ENCODE measurements around the gene THAP7.

The THAP7 gene

DNA sequence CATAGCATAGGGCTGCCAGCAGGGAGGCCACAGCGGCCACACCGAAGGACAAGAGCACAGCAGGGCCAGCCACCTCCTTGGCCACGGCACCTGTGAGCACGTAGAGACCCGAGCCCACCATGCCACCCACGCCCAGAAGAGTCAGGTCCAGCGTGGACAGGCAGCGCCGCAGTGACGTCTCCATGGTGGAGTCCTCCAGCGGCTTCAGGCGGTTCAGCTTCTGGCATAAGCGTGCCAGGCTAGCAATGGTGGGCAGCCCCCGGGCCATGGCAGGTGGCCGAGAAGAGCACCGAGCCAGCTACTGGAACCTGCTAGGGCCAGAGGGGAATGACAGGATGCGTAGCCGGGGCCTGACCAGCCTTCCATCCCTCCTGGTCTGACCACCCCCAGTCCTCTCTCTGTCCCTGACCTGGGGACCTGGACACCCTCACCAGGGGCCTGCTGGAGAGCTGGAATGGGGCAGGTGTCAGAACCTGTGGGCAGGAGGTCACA, 29.7 kb upstream of the THAP7 start:
- no peak for DNase-seq (ENCODE audit: low read depth)

DNA sequence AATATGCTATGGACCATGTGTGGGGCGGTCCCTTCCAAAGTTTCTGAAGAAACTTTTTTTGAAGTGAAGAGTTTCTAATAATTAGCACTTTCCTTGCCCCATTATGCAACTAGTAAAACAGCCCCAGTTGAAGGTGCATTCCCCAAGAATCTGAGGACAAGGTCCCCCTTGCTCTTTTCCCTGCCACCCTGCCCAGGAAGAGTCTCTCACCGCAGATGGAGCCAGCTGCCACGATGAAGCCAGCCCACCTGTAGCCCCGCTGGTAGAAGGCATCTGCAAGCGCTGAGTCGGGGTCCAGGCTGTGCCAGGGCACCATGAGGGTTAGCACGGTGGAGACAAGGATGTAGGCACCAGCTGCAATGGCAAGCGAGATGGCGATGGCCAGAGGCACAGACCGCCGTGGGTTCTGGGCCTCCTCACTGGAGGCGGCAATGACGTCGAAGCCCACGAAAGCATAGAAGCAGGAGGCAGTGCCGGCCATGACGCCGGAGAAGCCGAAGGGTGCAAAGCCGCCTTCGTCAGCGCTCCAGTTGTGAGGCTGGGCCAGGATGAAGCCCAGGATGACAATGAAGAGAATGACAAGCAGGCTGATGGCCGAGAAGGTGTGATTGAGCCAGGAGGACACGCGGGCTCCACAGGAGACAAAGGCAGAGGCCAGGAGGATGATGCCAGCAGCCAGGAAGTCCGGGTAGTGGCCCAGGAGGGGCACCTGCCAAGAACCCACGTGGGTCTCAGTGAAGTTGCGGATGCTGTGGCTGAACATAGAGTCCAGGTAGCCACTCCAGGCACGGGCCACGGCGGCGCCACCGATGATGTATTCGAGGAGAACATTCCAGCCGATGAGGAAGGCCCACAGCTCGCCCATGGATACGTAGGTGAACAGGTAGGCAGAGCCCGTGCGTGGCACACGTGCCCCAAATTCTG, 29.0 kb upstream of the THAP7 start:
- DNase-seq (ENCODE audit: low read depth): no peak

DNA sequence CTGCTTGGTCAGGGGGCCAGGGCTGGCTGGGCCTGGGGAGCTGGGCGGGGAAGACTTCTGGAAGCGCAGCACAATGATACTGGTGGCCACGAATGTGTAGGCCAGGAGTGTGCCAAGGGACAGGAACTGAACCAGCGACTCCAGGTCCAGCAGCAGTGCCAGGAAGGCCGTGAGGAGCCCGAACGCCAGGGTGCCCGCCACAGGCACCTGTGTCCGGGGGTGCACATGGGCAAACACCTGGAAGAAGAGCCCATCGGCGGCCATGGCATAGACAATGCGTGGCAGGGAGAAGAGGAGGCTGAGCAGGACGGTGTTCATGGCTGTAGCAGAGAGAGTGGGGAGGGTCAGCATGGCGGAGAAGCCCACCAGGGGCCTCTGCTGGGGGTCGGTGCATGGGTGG, 28.1 kb upstream of the THAP7 start:
- no peak for DNase-seq (ENCODE audit: low read depth)

DNA sequence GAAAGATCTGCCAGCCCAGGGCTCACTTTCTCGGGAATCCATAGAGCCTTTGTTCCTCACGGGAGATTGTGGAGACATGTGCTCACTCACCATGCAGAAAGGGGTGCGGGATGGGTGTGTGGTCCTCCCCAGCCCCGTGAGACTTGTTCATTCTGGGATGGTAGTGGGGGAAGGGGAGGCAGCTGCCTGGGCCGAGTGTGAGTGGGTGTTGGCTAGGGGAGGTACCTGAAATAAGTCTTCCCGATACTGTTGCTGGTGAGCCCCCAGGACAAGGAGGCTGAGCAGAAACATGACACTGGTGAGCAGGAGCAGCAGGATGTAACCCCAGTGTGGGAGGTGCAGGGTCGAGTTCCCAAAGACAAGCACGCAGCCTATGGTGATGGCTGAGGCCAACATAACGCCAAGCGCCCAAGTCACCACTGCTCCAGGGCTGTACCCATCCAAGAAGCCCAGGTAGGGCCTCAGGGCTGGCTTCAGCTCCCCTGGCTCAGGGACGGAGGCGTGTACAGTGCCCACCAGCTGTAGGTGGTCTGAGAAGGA, 27.6 kb upstream of the THAP7 start:
- no peak for DNase-seq (ENCODE audit: low read depth)

DNA sequence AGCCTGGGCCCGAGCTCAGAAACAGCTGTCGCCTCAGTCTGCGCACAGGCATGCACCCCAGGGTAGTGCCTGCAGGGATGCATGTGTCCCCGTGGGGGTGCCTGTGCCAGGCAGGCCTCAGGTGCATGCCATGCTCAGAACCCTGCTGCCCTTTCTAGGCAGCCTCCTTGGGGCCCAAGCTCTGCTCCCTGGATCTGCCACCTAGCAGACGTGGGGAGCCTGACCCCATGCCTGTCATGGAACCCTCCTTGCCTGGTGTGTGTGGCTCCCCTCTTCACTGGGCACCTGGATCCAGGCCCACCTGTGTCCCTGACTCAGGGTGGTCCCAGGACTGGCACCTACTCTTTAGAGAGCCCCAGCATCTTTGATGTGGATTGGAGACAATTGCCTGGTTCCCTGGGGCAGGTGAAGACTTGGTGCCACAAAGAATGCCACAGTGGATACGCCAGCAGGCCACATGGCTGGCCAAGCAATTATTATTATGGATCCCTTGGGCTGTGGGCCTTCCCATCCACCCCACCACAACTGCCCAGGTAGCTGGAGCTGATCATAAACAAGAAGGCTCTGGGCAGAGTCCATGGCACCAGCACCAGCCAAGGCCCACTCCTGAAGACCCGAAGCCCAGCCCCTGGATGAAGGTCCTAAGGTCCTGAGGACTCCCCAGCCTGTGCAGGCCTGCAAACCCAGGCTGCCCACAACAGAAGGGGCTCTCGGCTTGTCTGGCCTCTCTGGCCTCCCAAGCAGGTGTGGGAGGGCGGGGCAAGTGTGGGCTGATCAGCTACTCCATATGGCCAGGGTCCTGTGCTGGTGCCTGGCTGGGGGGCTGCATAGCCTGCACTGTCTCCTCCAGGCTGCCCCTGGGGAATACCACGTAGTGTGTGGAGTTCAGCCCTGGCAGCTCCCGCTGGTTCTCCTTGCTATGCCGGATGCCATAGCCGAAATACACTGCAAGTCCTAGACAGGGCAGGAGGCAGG, 26.6 kb upstream of the THAP7 start:
- DNase-seq (ENCODE audit: low read depth): no peak

DNA sequence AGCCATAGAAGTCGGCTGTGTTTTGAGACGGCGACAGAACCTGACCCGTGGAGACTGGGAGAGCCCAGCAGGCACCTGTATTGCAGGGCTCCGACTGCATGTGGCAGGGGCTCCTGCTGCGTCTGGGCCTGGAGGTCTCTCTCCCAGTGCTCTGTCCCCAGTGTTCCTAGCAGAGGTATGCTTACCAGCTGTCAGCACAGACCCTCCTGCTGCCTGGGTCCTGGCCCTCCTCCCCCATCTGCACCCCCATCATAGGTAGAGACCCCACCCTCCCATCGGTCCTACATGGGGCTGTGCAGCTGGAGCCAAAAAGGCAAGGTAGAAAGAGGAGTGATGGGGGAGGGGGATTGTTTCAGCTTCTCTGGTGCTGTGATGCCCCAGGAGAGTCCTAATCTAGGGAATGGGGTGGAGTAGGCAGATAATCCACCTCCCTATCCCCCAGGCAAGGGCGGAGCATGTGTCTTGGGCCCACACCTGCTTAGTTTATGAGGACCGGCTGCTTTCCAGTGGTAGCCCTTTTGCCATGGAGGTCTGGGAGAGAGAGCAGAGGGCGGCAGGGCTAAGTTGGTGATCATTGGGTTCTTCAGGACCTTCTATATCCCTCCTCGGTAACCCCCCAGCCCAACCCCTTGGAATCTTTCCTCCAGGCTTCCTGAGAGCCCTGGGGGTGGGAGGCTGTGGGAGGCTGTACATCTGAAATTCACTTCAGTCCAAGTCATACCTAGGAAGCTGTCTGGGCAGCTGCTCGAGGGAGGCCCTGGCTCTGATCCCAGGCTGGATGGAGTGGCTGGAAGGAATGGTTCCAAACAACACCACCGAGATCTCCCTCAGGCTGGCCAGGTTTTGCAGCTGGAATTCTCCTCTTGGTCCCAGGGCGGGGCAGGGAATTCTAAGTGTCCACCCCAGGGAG, 25.1 kb upstream of the THAP7 start:
- no peak for DNase-seq (ENCODE audit: low read depth)

DNA sequence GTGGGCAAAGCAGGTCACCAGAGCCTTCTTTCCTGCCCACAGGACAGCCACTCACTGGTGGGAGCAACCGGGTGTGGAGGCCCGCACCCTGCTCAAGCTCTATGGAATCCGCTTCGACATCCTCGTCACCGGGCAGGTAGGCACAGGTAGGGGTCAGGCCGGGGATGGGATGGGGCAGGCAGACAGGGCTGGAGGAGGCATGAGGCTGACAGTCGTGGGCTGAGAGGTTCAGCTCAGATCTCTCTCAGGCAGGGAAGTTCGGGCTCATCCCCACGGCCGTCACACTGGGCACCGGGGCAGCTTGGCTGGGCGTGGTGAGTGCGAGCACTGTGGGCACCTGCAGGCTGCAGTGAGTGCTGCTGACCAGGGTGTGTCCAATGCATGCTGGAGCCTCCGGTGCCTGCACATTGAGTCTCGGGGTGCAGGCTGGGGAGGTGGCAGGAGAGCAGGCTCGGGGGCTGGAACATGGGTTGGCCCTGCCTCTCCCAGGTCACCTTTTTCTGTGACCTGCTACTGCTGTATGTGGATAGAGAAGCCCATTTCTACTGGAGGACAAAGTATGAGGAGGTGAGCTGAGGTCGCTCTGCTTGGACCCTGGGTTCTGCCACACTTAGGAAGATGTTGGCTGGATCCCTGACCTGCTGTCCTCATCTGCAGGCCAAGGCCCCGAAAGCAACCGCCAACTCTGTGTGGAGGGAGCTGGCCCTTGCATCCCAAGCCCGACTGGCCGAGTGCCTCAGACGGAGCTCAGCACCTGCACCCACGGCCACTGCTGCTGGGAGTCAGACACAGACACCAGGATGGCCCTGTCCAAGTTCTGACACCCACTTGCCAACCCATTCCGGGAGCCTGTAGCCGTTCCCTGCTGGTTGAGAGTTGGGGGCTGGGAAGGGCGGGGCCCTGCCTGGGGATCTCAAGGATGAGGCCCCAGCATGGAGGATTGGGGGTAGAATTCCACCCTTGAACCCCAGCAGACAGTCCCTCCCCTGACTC, 24.1 kb upstream of the THAP7 start:
- DNase-seq (ENCODE audit: low read depth): no peak

DNA sequence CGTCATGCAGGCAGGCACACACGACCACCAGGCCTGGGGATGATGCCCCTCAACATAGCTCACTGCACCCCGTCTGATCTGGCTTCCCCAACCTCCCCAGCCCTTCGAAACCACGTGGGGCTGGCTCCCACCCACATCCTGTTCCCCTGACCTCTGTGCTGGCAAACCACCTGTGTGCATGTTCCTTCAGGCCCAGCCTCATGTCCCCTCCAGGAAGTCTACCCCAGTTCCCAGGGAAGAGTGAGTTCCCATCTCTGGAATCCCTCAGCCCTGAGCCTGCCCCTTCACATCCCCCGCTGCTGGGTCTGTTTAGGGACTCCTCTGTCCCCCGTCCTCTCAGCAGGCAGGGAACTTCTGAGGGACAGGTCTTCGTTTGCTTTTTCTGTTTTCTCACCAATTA, 23.3 kb upstream of the THAP7 start:
- DNase-seq (ENCODE audit: low read depth): no peak

DNA sequence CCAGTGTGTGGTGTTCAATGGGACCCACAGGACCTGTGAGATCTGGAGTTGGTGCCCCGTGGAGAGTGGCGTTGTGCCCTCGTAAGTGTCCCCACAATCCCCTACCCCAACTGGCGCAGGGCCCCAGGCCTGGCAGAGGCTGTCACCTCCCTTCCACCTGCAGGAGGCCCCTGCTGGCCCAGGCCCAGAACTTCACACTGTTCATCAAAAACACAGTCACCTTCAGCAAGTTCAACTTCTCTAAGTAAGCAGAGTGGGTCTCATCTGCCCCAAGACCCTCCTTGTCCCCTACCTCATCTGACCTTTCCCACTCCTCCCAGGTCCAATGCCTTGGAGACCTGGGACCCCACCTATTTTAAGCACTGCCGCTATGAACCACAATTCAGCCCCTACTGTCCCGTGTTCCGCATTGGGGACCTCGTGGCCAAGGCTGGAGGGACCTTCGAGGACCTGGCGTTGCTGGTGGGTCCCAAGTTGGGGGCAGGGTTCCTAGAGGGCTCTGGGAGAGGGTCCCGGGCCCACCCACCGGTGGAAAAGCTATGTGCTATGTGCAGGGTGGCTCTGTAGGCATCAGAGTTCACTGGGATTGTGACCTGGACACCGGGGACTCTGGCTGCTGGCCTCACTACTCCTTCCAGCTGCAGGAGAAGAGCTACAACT, 21.2 kb upstream of the THAP7 start:
- DNase-seq (ENCODE audit: low read depth): no peak

DNA sequence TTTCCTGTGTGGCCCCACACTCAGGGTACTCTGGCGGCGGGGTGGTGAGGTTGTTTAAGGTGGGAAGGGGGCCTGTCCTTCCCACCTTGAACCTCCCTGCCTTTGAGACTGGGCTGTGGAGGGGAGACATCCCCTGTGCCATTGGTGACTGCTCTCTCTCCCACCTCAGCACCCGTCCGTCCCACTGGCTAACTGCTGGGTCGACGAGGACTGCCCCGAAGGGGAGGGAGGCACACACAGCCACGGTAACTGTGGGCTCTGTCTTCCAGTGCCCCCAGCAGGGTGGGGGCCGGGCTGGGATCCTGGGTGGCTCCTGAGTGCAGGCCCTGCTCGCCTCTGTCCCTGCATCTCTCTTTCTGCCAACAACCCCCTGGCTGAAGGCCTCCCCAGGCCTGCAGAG, 20.6 kb upstream of the THAP7 start:
- DNase-seq (ENCODE audit: low read depth): no peak

DNA sequence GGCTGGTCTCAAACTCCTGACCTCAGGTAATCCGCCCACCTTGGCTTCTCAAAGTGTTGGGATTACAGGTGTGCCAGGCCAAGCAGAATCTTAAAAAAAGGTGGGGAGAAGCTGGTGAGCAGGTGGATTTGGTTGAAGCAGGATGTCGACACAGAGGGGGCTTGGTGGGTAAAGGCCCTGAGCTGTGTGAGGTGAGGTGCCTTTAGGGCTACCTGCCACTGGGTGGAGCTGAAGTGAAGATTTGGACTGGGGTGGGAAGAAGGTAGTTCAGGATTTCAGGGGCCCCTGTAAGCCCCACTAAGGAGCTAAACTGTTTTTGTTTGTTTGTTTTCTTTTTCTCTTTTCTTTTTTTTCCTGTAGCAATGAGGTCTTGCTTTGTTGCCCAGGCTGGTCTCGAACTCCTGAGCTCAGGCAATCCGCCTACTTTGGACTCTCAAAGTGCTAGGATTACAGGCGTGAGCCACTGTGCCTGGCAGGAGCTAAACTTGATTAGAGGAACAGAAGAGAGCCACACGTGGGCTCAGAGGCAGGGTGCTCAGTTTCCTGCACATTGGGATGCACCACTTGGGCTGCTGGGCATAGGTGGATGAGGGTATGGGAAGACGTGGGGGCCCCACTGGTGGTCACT, 19.0 kb upstream of the THAP7 start:
- DNase-seq (ENCODE audit: low read depth): no peak

DNA sequence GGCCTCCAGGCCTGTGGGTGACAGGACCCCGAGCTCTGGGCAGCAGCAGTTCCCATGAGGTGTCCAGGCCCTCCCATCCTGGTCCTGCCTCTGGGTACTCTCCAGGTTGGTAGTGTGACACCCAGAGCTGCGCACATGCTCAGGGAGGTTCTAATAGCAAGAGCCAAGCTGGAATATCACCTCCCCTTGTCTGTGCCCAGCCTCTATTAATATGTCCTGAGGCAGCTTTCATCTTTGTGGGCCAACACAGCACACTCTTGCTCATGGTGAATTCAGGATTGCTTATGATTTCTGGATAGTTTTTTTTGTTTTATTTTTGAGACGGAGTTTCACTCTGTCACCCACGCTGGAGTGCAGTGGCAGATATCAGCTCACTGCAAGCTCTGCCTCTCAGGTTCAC, 16.4 kb upstream of the THAP7 start:
- DNase-seq (ENCODE audit: low read depth): no peak

DNA sequence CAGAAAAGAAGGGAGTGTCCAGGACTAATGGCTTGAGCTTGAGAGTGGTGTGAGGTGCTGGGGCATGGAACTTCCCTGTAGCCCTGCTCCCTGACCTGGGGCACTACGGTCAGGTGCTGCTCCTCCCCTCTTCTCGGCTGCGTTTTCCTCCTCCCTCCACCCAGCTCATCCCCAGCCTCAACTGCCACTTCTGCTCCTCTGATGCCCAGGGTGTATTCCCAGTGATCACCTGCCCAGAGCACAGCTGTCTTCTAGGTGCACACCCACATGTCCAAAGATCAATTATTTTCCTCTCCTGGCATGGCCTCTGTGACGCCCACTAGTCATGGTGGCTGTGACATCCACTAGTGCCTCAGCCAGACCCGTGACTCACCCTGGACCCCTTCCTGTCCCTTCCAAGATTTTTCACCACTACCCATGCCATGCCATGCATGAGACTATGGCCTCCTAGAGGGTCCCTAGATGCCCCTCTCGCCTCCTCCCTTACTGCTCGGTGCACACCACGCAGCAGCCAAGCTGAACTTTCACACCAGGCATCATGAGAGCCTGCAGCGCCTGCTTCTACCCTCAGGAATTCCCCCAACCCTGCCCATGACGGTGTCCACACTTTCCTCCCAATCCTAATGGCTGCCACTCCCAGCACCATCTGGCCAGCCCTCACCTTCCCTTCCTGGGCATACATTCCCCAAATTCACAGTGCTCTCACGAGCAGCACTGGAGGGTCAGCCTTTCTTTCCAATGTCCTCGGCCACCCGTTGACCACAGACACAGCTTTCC, 14.9 kb upstream of the THAP7 start:
- DNase-seq (ENCODE audit: low read depth): no peak

DNA sequence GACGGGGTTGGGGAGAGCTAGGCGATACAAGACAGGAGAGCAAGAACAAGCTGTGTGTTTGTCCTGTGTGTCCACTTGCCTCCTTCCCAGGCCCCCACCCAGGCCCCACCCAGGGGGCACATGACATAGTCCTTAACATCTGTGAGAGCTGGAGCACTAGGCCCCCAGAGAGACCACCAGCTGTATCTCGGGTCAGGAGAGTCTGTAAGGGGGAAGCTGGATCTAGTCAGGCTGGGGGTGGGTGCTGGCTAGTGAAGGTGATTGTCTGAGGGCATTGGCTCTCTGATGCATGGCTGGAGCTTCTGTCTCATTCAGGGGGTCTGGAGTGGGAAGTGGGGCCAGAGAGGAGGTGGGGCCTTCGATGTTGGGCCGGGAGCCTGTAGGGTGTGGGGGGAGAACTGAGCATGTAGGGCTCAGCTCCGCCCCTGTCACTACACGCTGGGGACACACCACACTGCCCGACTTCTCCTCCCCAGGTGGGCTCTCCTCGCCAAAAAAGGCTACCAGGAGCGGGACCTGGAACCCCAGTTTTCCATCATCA, 13.6 kb upstream of the THAP7 start:
- no peak for DNase-seq (ENCODE audit: low read depth)

DNA sequence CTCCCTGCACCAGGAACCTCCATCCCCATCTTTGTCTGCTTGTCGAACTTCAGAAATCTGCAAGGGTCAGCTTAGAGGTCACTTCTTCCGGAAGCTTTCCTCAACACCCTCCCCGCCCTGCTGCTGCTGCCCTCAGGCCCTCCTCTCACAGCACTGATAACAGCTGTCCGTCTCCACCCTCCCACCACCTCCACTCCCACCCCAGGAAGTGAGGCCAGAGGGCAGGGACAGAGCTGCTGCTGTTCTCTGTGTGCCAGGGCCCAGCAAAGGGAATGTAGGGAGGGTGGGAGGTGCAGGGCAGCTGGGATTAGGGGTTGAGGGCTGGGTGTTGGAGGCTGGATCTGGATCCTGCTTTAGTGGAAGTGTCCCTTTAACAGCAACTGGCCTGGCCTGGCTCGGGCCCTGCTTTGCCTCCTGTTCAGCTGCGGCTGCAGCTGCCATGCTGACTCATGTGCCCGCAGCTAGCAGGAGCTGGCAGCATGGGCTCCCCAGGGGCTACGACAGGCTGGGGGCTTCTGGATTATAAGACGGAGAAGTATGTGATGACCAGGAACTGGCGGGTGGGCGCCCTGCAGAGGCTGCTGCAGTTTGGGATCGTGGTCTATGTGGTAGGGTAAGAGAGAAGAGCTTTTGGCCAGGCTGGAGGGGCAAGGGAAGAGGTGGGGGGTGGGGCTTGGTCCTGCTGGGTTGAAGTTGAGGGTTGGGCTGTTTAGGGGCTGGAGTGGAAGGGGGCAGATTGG, 13.0 kb upstream of the THAP7 start, which contains the start of gene P2RX6:
P2RX6 (plus strand) TSS at position 440 of the 740 bp plus-strand sequence; CDS start at position 450, 10 bp downstream.
- no peak for DNase-seq (ENCODE audit: low read depth)

DNA sequence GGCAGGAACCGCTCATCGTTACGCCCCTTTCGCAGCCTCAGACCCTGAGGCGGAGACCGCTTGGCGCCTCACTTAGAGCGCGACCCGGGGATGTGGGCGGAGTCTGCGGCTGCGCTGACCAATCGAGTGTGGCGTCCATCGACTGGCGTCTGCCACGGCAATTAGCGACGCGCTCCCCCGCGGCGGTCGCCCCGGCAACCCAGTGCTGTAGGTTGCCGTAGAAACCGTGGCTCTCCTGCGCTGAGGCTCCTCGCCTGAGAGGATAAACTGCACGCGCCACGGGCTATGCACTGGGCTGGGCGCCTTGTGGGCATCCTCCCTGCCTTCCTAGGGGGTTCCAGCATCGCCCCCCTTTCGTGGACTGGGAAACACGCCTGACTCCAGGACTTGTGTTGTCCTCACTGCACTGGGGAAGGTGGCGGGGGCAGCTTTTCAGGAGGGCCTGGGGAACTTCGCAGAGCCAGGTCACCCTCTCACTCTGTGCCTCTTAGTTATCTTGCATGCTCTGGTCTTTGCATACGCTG, 12.3 kb upstream of the THAP7 start:
- peak; percentile 64 for DNase-seq (ENCODE audit: low read depth)

DNA sequence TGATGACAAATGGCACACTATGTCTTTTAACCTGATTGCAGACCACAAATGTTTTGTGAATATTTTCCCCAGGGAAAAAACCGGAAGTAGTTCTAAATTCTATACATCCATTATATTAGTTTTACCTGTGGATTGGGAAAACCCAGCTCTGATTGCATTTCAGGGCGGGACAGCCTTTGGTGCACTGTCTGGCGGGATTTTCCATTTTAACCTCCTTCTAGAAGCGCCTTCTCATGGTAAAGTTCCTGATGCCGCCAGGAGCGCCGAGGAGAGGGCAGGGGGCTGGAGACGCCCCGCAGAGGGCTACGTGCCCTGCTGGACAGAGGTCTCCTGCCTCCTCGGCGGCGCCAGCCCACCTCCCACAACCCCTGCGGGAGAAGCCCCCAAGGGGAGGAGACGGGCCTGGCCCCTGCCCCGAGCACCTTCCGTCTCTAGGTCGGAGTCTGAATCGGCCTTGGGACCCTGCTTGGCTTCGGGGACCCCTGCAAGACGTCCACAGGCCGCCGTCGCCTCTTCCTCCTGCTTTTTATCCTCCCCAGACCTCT, 11.8 kb upstream of the THAP7 start:
- DNase-seq (ENCODE audit: low read depth): no peak

Measured in stimulated activated CD8-positive, alpha-beta memory T cell treated with anti-CD3 and anti-CD28 coated beads, Interleukin-12 subunit alpha, Interleukin-12 subunit beta, amount 100 ng/mL, for 1 hour (primary cell).